ENCODE results near the gene DNAH7. TPM values are rescaled to one million over a fixed set of nuclear protein-coding genes. Genes with fewer than 3 reads are reported as not detected.
A peak's percentile ranks its signal among the peaks of the same experiment; 100 is the strongest.

The DNAH7 gene
- total and polyA plus RNA-seq, 10 of the 15 experiments (the other 5 are each of a cell fraction or from before 2014, with no cell fraction given): 0.05 to 0.61 (median 0.16) TPM

GRCh38 chr2:196046123-196046917, 22.3 kb downstream of the DNAH7 start (continued):
- TF ChIP-seq PML (IDR thresholded peaks at IDR 0.05; ENCODE audit: low read length) (no peak), RFX5 (IDR thresholded peaks at IDR 0.05; ENCODE audit: low read depth, low read length) (no peak), GATAD2B (conservative IDR thresholded peaks at IDR 0.05; ENCODE audit: low read depth) (0 out of 2 replicates have a peak, but pooled peaks have one; percentile 44), ZBTB11 (CRISPR knock-in tag; IDR thresholded peaks at IDR 0.05) (no peak), ZBTB4 (CRISPR knock-in tag; IDR thresholded peaks at IDR 0.05) (no peak)
